ENCODE data around the gene SMIM1. TPM values are rescaled to one million over a fixed set of nuclear protein-coding genes. Genes with fewer than 3 reads are reported as not detected.

Gene SMIM1
- total and polyA plus RNA-seq, 9 of the 15 experiments (the other 6 are each of a cell fraction or from before 2014, with no cell fraction given), result 2.3 to 125 (median 24.3) TPM

- TF ChIP-seq CTCFL (IDR thresholded peaks at IDR 0.05; ENCODE audit: borderline replicate concordance, insufficient read depth, low read depth, low read length, poor library complexity, severe bottlenecking) (peak; percentile 98), U2AF2 (optimal IDR thresholded peaks at IDR 0.05; ENCODE audit: low read depth, low read length) (no peak), HDAC1 (IDR thresholded peaks at IDR 0.05) (peak in 1 of 2 experiments; percentile 94; a peak in 2 of 4 replicates), SRSF7 (optimal IDR thresholded peaks at IDR 0.05; ENCODE audit: low read depth, low read length) (no peak), MTA2 (IDR thresholded peaks at IDR 0.05; ENCODE audit: low read depth) (no peak), ARID4B (CRISPR knock-in tag; IDR thresholded peaks at IDR 0.05) (peak; percentile 92), ZNF431 (CRISPR knock-in tag; IDR thresholded peaks at IDR 0.05) (peak; percentile 83; the same call in 1 of the 2 replicates), FOXK2 (conservative IDR thresholded peaks at IDR 0.05 in 1 of 2, IDR thresholded peaks at IDR 0.05 in 1 of 2; ENCODE audit: low read depth in 2 of 2) (peak; percentile 60 to 64; a peak in 2 of 4 replicates), MTF1 (CRISPR knock-in tag; IDR thresholded peaks at IDR 0.05; ENCODE audit: borderline replicate concordance) (no peak)
- TF ChIP-seq, protein P1, sequence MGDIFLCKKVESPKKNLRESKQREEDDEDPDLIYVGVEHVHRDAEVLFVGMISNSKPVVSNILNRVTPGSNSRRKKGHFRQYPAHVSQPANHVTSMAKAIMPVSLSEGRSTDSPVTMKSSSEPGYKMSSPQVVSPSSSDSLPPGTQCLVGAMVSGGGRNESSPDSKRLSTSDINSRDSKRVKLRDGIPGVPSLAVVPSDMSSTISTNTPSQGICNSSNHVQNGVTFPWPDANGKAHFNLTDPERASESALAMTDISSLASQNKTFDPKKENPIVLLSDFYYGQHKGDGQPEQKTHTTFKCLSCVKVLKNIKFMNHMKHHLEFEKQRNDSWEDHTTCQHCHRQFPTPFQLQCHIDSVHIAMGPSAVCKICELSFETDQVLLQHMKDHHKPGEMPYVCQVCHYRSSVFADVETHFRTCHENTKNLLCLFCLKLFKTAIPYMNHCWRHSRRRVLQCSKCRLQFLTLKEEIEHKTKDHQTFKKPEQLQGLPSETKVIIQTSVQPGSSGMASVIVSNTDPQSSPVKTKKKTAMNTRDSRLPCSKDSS (IDR thresholded peaks at IDR 0.05; ENCODE audit: low read depth, partially characterized antibody), result no peak
- TF ChIP-seq, protein P2, sequence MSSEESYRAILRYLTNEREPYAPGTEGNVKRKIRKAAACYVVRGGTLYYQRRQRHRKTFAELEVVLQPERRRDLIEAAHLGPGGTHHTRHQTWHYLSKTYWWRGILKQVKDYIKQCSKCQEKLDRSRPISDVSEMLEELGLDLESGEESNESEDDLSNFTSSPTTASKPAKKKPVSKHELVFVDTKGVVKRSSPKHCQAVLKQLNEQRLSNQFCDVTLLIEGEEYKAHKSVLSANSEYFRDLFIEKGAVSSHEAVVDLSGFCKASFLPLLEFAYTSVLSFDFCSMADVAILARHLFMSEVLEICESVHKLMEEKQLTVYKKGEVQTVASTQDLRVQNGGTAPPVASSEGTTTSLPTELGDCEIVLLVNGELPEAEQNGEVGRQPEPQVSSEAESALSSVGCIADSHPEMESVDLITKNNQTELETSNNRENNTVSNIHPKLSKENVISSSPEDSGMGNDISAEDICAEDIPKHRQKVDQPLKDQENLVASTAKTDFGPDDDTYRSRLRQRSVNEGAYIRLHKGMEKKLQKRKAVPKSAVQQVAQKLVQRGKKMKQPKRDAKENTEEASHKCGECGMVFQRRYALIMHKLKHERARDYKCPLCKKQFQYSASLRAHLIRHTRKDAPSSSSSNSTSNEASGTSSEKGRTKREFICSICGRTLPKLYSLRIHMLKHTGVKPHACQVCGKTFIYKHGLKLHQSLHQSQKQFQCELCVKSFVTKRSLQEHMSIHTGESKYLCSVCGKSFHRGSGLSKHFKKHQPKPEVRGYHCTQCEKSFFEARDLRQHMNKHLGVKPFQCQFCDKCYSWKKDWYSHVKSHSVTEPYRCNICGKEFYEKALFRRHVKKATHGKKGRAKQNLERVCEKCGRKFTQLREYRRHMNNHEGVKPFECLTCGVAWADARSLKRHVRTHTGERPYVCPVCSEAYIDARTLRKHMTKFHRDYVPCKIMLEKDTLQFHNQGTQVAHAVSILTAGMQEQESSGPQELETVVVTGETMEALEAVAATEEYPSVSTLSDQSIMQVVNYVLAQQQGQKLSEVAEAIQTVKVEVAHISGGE (CRISPR knock-in tag; IDR thresholded peaks at IDR 0.05), result peak in 1 of 3 experiments; percentile 72; a peak in 2 of 6 replicates
Measured at GRCh38 chr1:3775490-3776230, 3.1 kb downstream of the SMIM1 start (continued).
